A549 (cell line): ENCODE results near the gene HLA-DPA1. TPM values are rescaled to one million over a fixed set of nuclear protein-coding genes. Genes with fewer than 3 reads are reported as not detected.
"Not testable (repeated sequence)": the region's sequence is repeated elsewhere in the genome, so short reads cannot be mapped to it uniquely, and the experiment has no call there.

Experiments used
- ATAC-seq, 2 experiments: fragments of 200-7000 bp in 1 of 2; fragments of >200 bp in 1 of 2; cut with Nextera tagmentation in 1 of 2; cut with Tn5 transposase in 1 of 2; 3 replicates each; pipeline versions ENCODE4 v1.8.0 to v1.9.1; 2018 to 2020; ENCODE audit warnings: mild to moderate bottlenecking in 1 of 2, moderate library complexity in 1 of 2
- CTCF ChIA-PET: fragments of 300-600 bp; sonication (Branson Sonifier 250); formaldehyde crosslinking; extraction: SDS; loops from one replicate; lab custom pipeline; 2021; ENCODE audit warnings: antibody characterized with exemption, inconsistent platforms; lab: Yijun Ruan, JAX
- POLR2A ChIA-PET: fragments of 350-600 bp; formaldehyde crosslinking; extraction: SDS; loops from one replicate; lab custom pipeline; 2021; ENCODE audit warnings: antibody characterized with exemption, inconsistent platforms; lab: Yijun Ruan, JAX
- DNase-seq, 2 experiments: peaks; one replicate each; pipeline versions ENCODE4 v3.0.0 to v3.0.0-alpha.2; 2011 to 2016; ENCODE audit warnings: low read depth in 1 of 2, low spot score in 1 of 2
- FAIRE-seq: peaks from 2 replicates; lab custom pipeline; 2011; peaks lifted over from hg19 to GRCh38; lab: Jason Lieb, UNC
- H3K27ac ChIP-seq, 2 experiments: fragments of >200 bp; sonication (Bioruptor Twin); formaldehyde crosslinking; 3 replicates each; pipeline ENCODE4 v1.5.1; 2016 to 2017
- H3K4me1 ChIP-seq: fragments of >200 bp; sonication (Bioruptor Twin); formaldehyde crosslinking; 3 replicates; pipeline ENCODE4 v1.6.1; 2016
- H3K4me2 ChIP-seq: fragments of >200 bp; sonication (Bioruptor Twin); formaldehyde crosslinking; 3 replicates; pipeline ENCODE4 v1.6.1; 2016
- H3K4me3 ChIP-seq: fragments of >200 bp; sonication (Bioruptor Twin); formaldehyde crosslinking; 3 replicates; pipeline ENCODE4 v1.5.1; 2016
- H3K9me3 ChIP-seq: fragments of >200 bp; sonication (Bioruptor Twin); formaldehyde crosslinking; 3 replicates; pipeline ENCODE4 v1.6.1; 2016
- ATOH8 ChIP-seq: fragments of 250-450 bp; sonication (Bioruptor Pico); IDR thresholded peaks from 2 replicates; pipeline ENCODE4 v1.5.0; 2020; ENCODE audit warnings: low read depth, mild to moderate bottlenecking, moderate library complexity
- CEBPB ChIP-seq, 2 experiments: fragments of >200 bp in 1 of 2; sonication (Bioruptor Twin) in 1 of 2; formaldehyde crosslinking in 1 of 2; IDR thresholded peaks; 2 replicates each; pipeline ENCODE4 v1.6.1; 2012 to 2016
- CHD4 ChIP-seq: fragments of 200-600 bp; sonication (generic); IDR thresholded peaks from 2 replicates; pipeline ENCODE4 v1.6.1; 2016; ENCODE audit warnings: antibody characterized with exemption, mild to moderate bottlenecking, borderline replicate concordance
- EHMT2 ChIP-seq: fragments of 200-600 bp; sonication (generic); IDR thresholded peaks from 2 replicates; pipeline ENCODE4 v1.6.1; 2016; ENCODE audit warnings: antibody characterized with exemption, low read depth, mild to moderate bottlenecking, moderate library complexity
- ESRRA ChIP-seq: fragments of 150-350 bp; IDR thresholded peaks from 2 replicates; pipeline ENCODE4 v1.6.1; 2014; ENCODE audit warnings: mild to moderate bottlenecking, low read length, borderline replicate concordance
- FOXS1 ChIP-seq: fragments of 250-450 bp; sonication (Bioruptor Pico); IDR thresholded peaks from 2 replicates; pipeline ENCODE4 v1.5.0; 2020; ENCODE audit warnings: mild to moderate bottlenecking, moderate library complexity
- HES2 ChIP-seq: fragments of >200 bp; sonication (Bioruptor Twin); formaldehyde crosslinking; IDR thresholded peaks from 2 replicates; pipeline ENCODE4 v1.6.1; 2016
- HOXB13 ChIP-seq: fragments of 250-450 bp; sonication (Bioruptor Pico); IDR thresholded peaks from 2 replicates; pipeline ENCODE4 v1.5.0; 2020; ENCODE audit warnings: low read depth, mild to moderate bottlenecking, moderate library complexity
- HOXB5 ChIP-seq: fragments of 250-450 bp; sonication (Bioruptor Pico); IDR thresholded peaks from 2 replicates; pipeline ENCODE4 v1.5.0; 2020; ENCODE audit warnings: mild to moderate bottlenecking, moderate library complexity
- JUN ChIP-seq, 2 experiments: fragments of >200 bp; sonication (Bioruptor Twin); formaldehyde crosslinking; IDR thresholded peaks; 2 replicates in 1 of 2; 3 replicates in 1 of 2; pipeline ENCODE4 v1.6.1; 2016 to 2017
- JUNB ChIP-seq: fragments of >200 bp; sonication (Bioruptor Twin); formaldehyde crosslinking; IDR thresholded peaks from 2 replicates; pipeline ENCODE4 v1.6.1; 2016
- MAX ChIP-seq: IDR thresholded peaks from 2 replicates; pipeline ENCODE4 v1.6.1; 2012
- MAZ ChIP-seq: fragments of 150-350 bp; IDR thresholded peaks from 2 replicates; pipeline ENCODE4 v1.6.1; 2014; ENCODE audit warnings: antibody characterized with exemption, low read depth, low read length, borderline replicate concordance
- NFE2L2 ChIP-seq: fragments of 150-350 bp; conservative IDR thresholded peaks from 2 replicates; pipeline ENCODE4 v1.6.1; 2014; ENCODE audit warnings: low read length
- NPAS2 ChIP-seq: fragments of 250-450 bp; sonication (Bioruptor Pico); IDR thresholded peaks from 2 replicates; pipeline ENCODE4 v1.8.0; 2022; ENCODE audit warnings: mild to moderate bottlenecking, moderate library complexity, borderline replicate concordance
- NR3C1 ChIP-seq: fragments of >200 bp; sonication (Bioruptor Twin); formaldehyde crosslinking; IDR thresholded peaks from 3 replicates; pipeline ENCODE4 v1.6.1; 2017
- POLR2AphosphoS2 ChIP-seq: conservative IDR thresholded peaks from 2 replicates; pipeline ENCODE4 v1.6.1; 2012; ENCODE audit warnings: low read length, improper control_type of control experiment, inconsistent platforms
- RAD21 ChIP-seq, 2 experiments: fragments of >200 bp in 1 of 2; sonication (Bioruptor Twin) in 1 of 2; formaldehyde crosslinking in 1 of 2; IDR thresholded peaks in 1 of 2; conservative IDR thresholded peaks in 1 of 2; 2 replicates in 1 of 2; 3 replicates in 1 of 2; pipeline ENCODE4 v1.6.1; 2012 to 2018; ENCODE audit warnings: inconsistent platforms in 1 of 2
- REST ChIP-seq: fragments of 200-600 bp; sonication (generic); IDR thresholded peaks from 2 replicates; pipeline ENCODE4 v1.6.1; 2016; ENCODE audit warnings: antibody characterized with exemption, mild to moderate bottlenecking, moderate library complexity
- RFX5 ChIP-seq: fragments of 450-650 bp; IDR thresholded peaks from 2 replicates; pipeline ENCODE4 v1.7.1; 2014; ENCODE audit warnings: antibody characterized with exemption, mild to moderate bottlenecking, moderate library complexity
- USF2 ChIP-seq: fragments of 450-650 bp; IDR thresholded peaks from 2 replicates; pipeline ENCODE4 v1.6.1; 2014; ENCODE audit warnings: antibody characterized with exemption
- ZC3H11A ChIP-seq: fragments of 450-650 bp; IDR thresholded peaks from 2 replicates; pipeline ENCODE4 v1.6.1; 2014; ENCODE audit warnings: antibody characterized with exemption, mild to moderate bottlenecking
- ZFP36 ChIP-seq: fragments of 450-650 bp; IDR thresholded peaks from 2 replicates; pipeline ENCODE4 v1.6.1; 2014; ENCODE audit warnings: borderline replicate concordance; ENCODE audit not compliant: partially characterized antibody
- ZNF302 ChIP-seq: fragments of 250-450 bp; sonication (Bioruptor Pico); IDR thresholded peaks from 2 replicates; pipeline ENCODE4 v1.9.0; 2021; ENCODE audit warnings: inconsistent platforms, mild to moderate bottlenecking, moderate library complexity
- WGBS: methylation state at CpG from one replicate; pipeline ENCODE4 v1.1.6; 2017; ENCODE audit errors: missing lambda C conversion rate; 5-methylcytosine and 5-hydroxymethylcytosine counted together
- polyA plus RNA-seq, 4 experiments: library from polyadenylated mRNA; depleted of rRNA in 3 of 4; stranded (reverse); fragments of >200 nt; fragmentation: RNase III in 1 of 4; extraction: RNeasy Plus Mini Kit Qiagen cat#74134 plus additional on column Dnase treatment in 1 of 4; gene quantifications; 2 replicates in 3 of 4; 3 replicates in 1 of 4; pipeline ENCODE4 v1.2.3, GENCODE V29; 2011 to 2017

Gene HLA-DPA1
- polyA plus RNA-seq, 2 of the 4 experiments (the other 2 are of a cell fraction): 0.09 TPM; not detected in 1

DNA sequence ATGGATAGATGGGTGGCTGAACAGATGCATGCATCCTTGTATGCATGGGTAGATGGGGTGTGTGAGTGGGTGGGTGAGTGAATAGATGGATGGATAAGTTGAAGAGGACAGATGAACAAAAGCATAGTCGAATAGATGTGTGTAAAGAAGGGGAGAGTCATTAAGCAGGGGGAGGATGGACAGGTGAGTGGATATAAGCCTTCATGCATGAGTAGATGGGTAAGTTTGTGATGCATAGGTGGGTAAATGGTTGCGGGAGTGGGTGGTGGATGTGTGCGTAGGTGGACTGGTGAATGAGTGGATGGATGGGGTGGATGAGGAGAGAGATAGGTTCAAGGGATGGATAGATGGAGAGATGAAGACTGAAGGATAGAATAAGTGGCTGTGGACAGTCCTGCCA lies 31.9 kb upstream of the HLA-DPA1 start:
- Histone ChIP-seq H3K4me2 (no peak overlapping the region), H3K4me1 (no peaks in the 10 kb centered on the region), H3K27ac (no peak overlapping the region), H3K4me3 (no peak overlapping the region), H3K9me3 (no peaks in the 10 kb centered on the region)
- TF ChIP-seq ESRRA: no peak
- TF ChIP-seq RFX5: no peak
- no peak for TF ChIP-seq RAD21 (conservative IDR thresholded peaks at IDR 0.05 in 1 of 2, IDR thresholded peaks at IDR 0.05 in 1 of 2)
- ChIA-PET POLR2A (no interaction called here), CTCF (no interaction called here)
- DNase-seq (no peak), ATAC-seq (no peak), FAIRE-seq (no peak)
- 25% methylated on average over 3 of the region's 3 CpGs for WGBS

DNA sequence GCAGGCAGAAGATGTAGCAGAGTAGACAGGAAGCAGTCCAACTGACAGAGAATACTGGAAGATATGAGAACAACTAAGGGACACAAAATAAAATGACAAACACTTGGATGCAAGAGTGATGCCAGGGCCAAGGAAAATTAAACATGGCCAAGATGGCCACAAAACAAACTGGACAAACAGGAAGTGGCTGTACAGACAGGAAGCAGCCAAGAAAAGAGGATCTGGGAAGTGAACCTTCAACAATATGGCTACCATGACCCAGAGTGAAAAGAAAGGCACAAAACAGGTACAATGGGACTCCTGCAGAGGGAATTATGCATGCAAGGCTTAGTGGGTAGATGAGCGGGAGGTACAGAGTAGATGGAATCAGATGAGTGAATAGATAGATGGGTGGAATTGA lies 31.4 kb upstream of the HLA-DPA1 start:
- 57% methylated on average over 1 of the region's 1 CpG for WGBS
- DNase-seq: no peak
- no peak overlapping the region for H3K4me2 ChIP-seq
- H3K9me3 ChIP-seq: no peaks in the 10 kb centered on the region
- no peaks in the 10 kb centered on the region for H3K4me1 ChIP-seq
- H3K4me3 ChIP-seq: no peak overlapping the region
- ATAC-seq: no peak
- ChIA-PET POLR2A (no interaction called here), CTCF (no interaction called here)
- TF ChIP-seq ATOH8 (CRISPR knock-in tag) (no peak), ZFP36 (no peak), HOXB5 (CRISPR knock-in tag) (no peak), JUNB (no peak), NR3C1 (no peak), USF2 (no peak), MAX (no peak), CEBPB (IDR thresholded peaks at IDR 0.05) (no peak), CHD4 (no peak), NPAS2 (no peak), RAD21 (conservative IDR thresholded peaks at IDR 0.05 in 1 of 2, IDR thresholded peaks at IDR 0.05 in 1 of 2) (no peak), EHMT2 (no peak), REST (no peak), ZC3H11A (no peak), ZNF302 (CRISPR knock-in tag) (no peak)
- no peak overlapping the region for H3K27ac ChIP-seq
- FAIRE-seq: no peak

DNA sequence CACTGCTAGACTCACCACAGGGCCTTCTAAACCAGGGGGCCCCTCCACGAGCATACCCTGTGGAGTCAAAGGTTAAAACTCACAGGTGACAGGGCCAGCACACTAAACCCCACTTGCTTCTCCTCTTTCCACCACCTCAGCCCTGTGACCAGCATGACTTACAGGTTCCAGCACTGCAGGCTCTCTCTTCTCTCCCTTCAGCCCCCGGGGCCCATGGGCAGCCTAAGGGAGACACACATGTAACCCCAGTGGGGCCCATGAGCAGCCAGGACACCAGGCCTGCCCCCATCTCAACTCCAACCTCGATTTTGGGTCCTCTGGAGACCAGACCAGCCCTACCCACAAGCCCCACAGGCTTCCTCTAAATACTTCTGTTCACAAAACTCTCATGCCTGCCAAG lies 30.3 kb upstream of the HLA-DPA1 start:
- FAIRE-seq (no peak), DNase-seq (no peak), ATAC-seq (no peak)
- 7% methylated on average over 2 of the region's 3 CpGs for WGBS
- no peak for TF ChIP-seq JUN (IDR thresholded peaks at IDR 0.05)
- TF ChIP-seq HOXB13 (CRISPR knock-in tag): no peak
- TF ChIP-seq NFE2L2: no peak
- no peak for TF ChIP-seq HES2
- TF ChIP-seq MAZ: no peak
- no peak for TF ChIP-seq POLR2AphosphoS2
- TF ChIP-seq NPAS2: no peak
- no peak for TF ChIP-seq HOXB5 (CRISPR knock-in tag)
- no peak for TF ChIP-seq RAD21 (conservative IDR thresholded peaks at IDR 0.05 in 1 of 2, IDR thresholded peaks at IDR 0.05 in 1 of 2)
- TF ChIP-seq USF2: no peak
- TF ChIP-seq ZC3H11A: no peak
- no peak for TF ChIP-seq FOXS1 (CRISPR knock-in tag)
- no peak overlapping the region for H3K27ac ChIP-seq
- H3K4me1 ChIP-seq: no peaks in the 10 kb centered on the region
- POLR2A ChIA-PET: no interaction called here
- H3K4me3 ChIP-seq: no peak overlapping the region
- CTCF ChIA-PET: no interaction called here
- no peak overlapping the region for H3K4me2 ChIP-seq
- H3K9me3 ChIP-seq: no peaks in the 10 kb centered on the region

GRCh38 chr6:33101121-33101737 lies 27.8 kb upstream of the HLA-DPA1 start:
- FAIRE-seq, H3K4me2 ChIP-seq, DNase-seq, H3K4me1 ChIP-seq, H3K9me3 ChIP-seq, H3K4me3 ChIP-seq, POLR2A ChIA-PET, CTCF ChIA-PET, ATAC-seq, H3K27ac ChIP-seq: not testable (repeated sequence)
- 17% methylated on average over 5 of the region's 5 CpGs for WGBS
